NCI-H345 treated with DMSO at 0.1 percent for 48 hours (cell line): ENCODE results near the gene SMC3.

Experiments used
- DNase-seq: peaks from one replicate; lab custom pipeline; 2025; ENCODE audit not compliant: unreplicated experiment; lab: John Stamatoyannopoulos, UW

SMC3 gene

GRCh38 chr10:110544958-110545537 lies 22.4 kb upstream of the SMC3 start:
- no peak for DNase-seq

- DNase-seq: no peak
Measured at GRCh38 chr10:110546077-110546476, 21.4 kb upstream of the SMC3 start.

GRCh38 chr10:110546499-110547110 lies 20.9 kb upstream of the SMC3 start:
- no peak for DNase-seq

- peak; percentile 30 for DNase-seq
Measured at GRCh38 chr10:110547139-110547761, 20.2 kb upstream of the SMC3 start.

- no peak for DNase-seq
Measured at GRCh38 chr10:110548002-110548401, 19.5 kb upstream of the SMC3 start.

- DNase-seq: no peak
Measured at GRCh38 chr10:110549211-110549610, 18.3 kb upstream of the SMC3 start.

GRCh38 chr10:110553905-110554304 lies 13.6 kb upstream of the SMC3 start:
- no peak for DNase-seq

- no peak for DNase-seq
Measured at GRCh38 chr10:110556296-110556695, 11.2 kb upstream of the SMC3 start.

GRCh38 chr10:110556969-110557601 lies 10.4 kb upstream of the SMC3 start:
- DNase-seq: no peak

- DNase-seq: no peak
Measured at GRCh38 chr10:110558041-110558440, 9.5 kb upstream of the SMC3 start.

GRCh38 chr10:110560012-110560411 lies 7.5 kb upstream of the SMC3 start:
- DNase-seq: no peak

GRCh38 chr10:110561292-110561691 lies 6.2 kb upstream of the SMC3 start:
- no peak for DNase-seq

- no peak for DNase-seq
Measured at GRCh38 chr10:110562348-110562747, 5.1 kb upstream of the SMC3 start.

GRCh38 chr10:110563132-110563531 lies 4.4 kb upstream of the SMC3 start:
- DNase-seq: no peak

- no peak for DNase-seq
Measured at GRCh38 chr10:110566472-110567200, 859 bp upstream of the SMC3 start.

GRCh38 chr10:110568055-110568735 lies 700 bp downstream of the SMC3 start:
- DNase-seq: no peak

GRCh38 chr10:110569122-110569521 lies 1.6 kb downstream of the SMC3 start:
- DNase-seq: no peak

GRCh38 chr10:110569736-110570135 lies 2.2 kb downstream of the SMC3 start:
- DNase-seq: no peak

- DNase-seq: no peak
Measured at GRCh38 chr10:110571093-110571743, 3.7 kb downstream of the SMC3 start.

GRCh38 chr10:110572862-110573261 lies 5.4 kb downstream of the SMC3 start:
- DNase-seq: no peak
